HG02798 (cell line): ENCODE measurements around the gene NTRK3.
"Not testable (repeated sequence)": the region's sequence is repeated elsewhere in the genome, so short reads cannot be mapped to it uniquely, and the experiment has no call there.

ENCODE experiments used
- ATAC-seq: cut with Tn5 transposase; IDR thresholded peaks from one replicate; pipeline ENCODE4 v1.9.1; 2021; ENCODE audit warnings: mild to moderate bottlenecking; ENCODE audit not compliant: unreplicated experiment, poor library complexity

NTRK3 gene

DNA sequence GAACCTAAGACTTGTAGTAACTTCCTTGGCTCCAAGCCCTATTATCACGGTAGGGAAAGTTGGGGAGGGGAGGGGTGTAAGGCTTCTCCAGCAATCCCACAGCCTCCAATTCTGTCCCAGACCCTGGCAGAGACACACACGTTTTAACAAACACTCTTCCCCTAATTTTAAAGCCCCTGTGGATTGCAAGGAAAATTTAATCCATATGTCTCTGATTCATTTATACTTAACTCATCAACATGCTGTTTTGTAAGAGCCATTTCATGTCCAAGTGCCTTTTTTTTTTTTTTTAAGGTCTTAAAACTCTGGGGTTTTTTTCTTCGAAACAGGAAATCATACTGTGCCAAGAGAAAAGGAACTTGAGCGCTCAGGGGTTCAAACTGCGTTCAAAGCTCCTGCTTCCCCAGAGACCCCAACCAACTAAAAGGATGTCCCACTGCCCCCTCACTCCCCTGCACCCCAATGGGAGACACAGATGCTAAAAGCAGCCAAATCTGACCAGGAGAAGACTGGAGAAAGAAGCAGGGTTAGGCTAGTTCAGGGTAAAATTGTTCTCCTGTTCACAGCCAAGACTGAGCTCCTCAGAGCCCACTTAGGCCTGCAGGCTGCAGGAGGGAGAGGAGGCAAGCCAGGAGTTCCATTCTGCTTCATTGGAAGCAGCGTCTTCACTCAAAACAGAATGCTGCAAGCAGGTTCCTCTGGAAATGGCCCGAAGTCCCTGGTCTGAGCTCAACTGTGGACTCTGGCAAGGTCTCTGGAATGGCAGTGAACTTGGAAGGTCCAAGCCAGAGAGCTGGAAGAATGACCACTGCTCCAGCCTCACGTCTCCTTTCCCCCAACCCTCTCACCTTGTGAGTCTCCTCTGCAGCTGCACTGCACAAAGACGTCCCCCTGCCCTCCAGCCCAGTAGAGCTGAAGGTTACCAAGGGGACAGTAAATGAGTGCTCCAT is 172.5 kb downstream of the NTRK3 start:
- ATAC-seq, result no peak

- no peak for ATAC-seq
These were observed 175.9 kb downstream of the NTRK3 start for GRCh38 chr15:88080616-88081015.

GRCh38 chr15:88077296-88078020 is 179.1 kb downstream of the NTRK3 start:
- no peak for ATAC-seq

DNA sequence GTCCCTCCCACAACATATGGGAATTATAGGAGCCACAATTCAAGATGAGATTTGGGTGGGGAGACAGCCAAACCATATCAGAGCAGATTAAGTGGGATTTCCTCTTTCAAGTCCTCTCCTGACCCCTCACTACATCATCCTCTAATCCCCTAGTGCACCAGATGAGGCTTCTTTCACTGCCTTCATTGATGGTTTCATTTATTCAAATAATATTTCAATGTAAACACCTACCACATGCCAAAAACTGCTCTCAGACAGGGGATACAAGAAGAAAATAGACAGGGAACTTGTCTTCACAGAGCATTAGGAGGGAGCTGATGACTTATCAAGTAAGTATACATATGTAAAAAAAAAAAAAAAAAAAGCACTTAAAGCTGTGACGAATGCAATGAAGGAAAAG is 180.2 kb downstream of the NTRK3 start:
- ATAC-seq, result no peak

DNA sequence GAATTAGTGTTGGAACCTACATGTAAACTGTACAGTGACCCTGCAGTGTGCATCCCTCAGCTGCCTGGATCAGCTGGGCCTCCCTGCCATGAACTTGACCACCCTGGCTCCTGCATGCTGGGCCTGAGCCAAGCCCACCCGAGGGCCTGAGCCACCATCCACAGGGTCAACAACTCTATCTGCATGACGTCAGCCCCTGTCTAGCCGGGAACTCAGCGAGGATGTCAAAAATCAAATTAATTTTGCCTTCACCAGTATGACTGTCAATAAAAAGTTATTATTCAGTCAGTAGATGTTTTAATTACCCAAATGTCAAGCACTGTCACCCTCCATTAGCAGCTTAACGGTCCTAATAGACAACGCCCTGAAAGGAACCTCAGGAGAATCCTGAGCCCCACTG is 181.4 kb downstream of the NTRK3 start:
- no peak for ATAC-seq

DNA sequence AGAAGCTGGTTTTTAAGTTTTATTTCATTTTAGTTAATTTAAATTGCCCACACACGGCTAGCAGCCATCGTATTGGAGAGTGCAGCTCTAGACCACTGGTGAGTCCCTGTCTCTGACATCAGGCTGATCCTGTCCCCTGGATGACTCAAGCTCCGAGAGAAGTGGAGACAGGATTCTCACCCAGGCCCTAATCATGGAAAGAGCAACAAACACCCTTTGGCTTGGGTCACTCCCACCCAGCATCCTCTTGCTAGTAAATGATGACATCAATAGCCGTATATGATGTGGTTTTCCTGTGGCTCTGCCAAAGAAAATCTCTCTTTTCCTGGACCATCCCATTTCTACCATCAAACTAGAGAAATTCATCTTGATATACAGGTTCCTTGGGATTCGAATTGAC is 182.2 kb downstream of the NTRK3 start:
- no peak for ATAC-seq

- ATAC-seq, result no peak
These were observed 183.2 kb downstream of the NTRK3 start for GRCh38 chr15:88073391-88073691.

DNA sequence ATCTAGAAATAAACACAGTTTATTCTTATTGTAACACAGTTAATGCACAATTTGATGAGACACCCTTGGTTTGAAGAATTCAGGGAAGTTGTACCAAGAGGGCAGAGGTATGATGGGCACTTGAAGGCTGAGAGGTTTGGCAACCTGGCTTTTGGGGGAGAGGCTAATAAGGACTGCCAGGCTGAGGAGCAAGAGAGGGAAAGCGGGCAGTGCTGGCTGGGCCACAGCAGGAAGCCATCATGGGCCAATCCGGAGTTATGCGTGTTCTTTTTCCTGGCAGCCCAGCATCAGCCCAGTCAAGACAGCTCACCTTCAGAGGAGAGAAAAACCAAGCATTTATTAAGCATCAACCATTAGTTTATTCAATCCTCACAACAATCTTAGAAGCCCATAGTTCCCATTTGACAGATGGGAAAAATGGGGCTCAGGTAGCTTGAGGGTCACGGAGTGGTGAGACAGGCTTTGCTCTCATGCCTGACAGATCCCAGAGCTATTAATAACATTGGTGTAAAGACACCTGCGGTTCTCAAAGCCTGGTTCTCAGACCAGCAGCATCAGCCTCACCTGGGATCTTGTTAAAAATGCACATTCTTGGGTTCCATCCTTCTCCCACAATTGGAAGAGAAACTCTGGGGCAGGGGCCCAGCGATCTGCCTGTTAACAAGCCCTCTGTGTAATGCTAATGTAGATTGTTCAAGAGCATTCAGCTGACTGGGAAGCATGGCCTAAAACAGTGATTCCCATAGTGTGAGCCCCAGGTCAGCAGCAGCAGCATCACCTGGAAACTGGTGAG is 183.7 kb downstream of the NTRK3 start:
- no peak for ATAC-seq

DNA sequence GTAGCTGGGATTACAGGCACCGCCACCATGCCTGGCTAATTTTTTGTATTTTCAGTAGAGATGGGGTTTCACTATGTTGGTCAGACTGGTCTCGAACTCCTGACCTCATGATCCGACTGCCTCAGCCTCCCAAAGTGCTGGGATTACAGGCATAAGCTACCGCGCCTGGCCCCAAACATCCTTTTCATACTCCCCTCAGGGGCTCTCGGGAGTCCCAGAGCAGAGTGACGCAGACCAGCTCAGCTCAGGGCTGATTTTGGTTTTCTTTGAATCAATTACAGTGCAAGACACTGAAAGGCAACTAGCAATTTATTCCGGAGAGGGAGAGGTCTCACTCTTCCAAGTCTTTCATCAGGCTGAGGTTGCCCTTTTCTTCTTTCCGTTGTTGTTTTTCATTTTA is 184.4 kb downstream of the NTRK3 start:
- ATAC-seq, result not testable (repeated sequence)

- ATAC-seq, result no peak
These were observed 185.4 kb downstream of the NTRK3 start for GRCh38 chr15:88071141-88071540.

GRCh38 chr15:88069561-88069960 is 187.0 kb downstream of the NTRK3 start:
- no peak for ATAC-seq

DNA sequence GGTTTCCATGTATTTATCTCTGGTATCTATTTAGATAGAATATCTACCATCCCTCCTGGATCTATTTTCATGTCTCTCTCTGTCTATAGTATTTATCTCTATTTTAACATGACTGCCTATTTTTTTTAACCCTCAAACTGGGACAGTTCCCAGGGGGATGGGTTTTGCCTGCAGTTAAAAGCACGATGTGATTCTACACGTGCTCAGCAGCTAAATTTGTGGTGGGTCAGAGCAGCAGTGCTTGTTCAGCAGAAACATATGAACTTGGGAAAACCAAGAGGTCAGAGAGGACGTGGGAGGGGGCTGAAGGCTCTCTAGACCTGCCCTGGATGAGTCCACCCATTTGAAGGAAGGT is 189.2 kb downstream of the NTRK3 start:
- no peak for ATAC-seq

DNA sequence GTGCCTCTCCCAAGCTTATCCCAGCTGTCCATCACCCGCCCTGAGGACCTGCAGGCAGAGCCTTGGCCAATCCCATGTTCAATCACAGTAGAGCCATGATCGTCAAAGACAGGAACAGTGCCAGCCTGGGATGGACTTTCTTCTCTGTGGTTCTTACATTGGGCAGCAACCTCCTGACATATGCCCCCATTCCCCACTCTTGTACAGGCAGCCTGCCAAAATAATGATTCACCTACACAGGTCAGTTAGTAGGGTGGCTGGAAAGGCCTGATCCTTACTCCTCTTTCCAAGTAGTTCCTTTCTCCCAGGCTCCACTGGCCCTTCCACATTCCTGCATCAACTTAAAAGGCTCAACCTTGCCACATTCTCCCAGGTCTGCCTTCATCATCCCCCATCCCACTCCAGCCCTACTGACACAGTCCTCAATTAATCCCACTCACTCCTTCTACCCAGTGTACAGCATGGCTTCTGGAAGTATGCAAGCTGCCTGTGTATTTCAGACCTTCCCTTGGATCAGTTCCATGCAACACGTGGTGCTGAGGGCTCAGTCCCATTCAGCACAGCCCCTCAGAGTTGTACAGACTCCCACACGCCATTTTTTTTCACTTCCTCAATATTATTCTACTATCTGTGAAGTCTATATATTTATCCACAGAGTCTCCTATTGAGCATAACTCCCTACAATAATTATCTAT is 189.8 kb downstream of the NTRK3 start:
- no peak for ATAC-seq

- ATAC-seq, result no peak
These were observed 195.1 kb downstream of the NTRK3 start for GRCh38 chr15:88061452-88061851.

GRCh38 chr15:88060383-88060782 is 196.2 kb downstream of the NTRK3 start:
- ATAC-seq, result no peak

GRCh38 chr15:88057836-88058235 is 198.7 kb downstream of the NTRK3 start:
- no peak for ATAC-seq

DNA sequence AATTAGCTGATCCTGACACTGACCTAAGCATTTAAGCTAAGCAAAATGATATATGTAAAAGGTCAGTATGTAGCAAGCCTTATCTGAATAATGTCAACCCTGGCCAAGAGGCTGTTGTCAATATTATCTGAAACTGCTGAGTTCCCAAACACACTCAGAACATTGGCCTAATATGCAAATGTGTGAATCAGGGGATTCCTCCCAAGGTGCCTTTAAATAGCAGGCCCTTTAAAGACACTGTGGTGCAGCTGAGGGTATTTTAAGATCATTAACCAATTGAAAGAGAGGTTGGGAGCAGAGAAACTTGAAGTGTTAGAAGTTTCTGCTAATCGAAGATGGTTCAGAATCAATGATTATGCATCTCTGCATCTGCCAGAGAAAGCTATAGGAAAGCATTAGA is 207.0 kb downstream of the NTRK3 start:
- ATAC-seq, result peak; percentile 80

DNA sequence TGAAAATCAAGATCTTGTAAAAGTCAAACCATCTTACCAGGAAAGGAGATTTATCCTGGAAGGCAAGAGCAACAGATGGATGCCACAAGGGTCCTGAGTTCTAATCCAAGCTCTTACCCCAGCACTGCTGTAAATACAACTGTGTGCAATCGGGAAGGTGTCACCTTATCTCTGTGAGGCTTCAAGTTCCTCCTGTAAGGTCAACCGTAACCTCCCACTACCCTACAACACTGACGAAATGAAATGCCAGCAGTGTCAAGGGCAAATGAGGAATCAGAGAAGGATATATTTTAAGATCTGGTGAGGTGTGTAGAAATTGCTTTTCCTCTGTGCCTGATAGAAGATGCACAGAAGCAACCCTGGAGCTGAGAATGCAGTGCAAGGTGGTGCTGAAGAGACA is 207.8 kb downstream of the NTRK3 start:
- ATAC-seq, result no peak

GRCh38 chr15:88048237-88048636 is 208.3 kb downstream of the NTRK3 start:
- ATAC-seq, result no peak

GRCh38 chr15:88046576-88047129 is 209.9 kb downstream of the NTRK3 start:
- no peak for ATAC-seq
